Mesothelial cell of epicardium (in vitro differentiated cells): Measurements from ENCODE around the gene MRPS25. TPM values are rescaled to one million over a fixed set of nuclear protein-coding genes. Genes with fewer than 3 reads are reported as not detected.

ENCODE experiments used
- DNase-seq, 2 experiments: peaks; one replicate each; pipeline ENCODE4 v3.0.0; 2021; ENCODE audit warnings: low spot score in 2 of 2; ENCODE audit not compliant: unreplicated experiment in 2 of 2
- H3K27ac Mint-ChIP-seq: 2 replicates; pipeline ENCODE4 v1.8.0; 2021; ENCODE audit warnings: mixed read lengths
- H3K27me3 Mint-ChIP-seq: 2 replicates; pipeline ENCODE4 v1.8.0; 2021; ENCODE audit warnings: low read depth, mixed read lengths
- H3K36me3 Mint-ChIP-seq: 2 replicates; pipeline ENCODE4 v1.8.0; 2021; ENCODE audit warnings: mixed read lengths
- H3K4me1 Mint-ChIP-seq: 2 replicates; pipeline ENCODE4 v1.8.0; 2021; ENCODE audit warnings: mixed read lengths
- H3K4me3 Mint-ChIP-seq: 2 replicates; pipeline ENCODE4 v1.8.0; 2021; ENCODE audit warnings: mild to moderate bottlenecking, moderate library complexity, mixed read lengths
- H3K9me3 Mint-ChIP-seq: 2 replicates; pipeline ENCODE4 v1.8.0; 2021; ENCODE audit warnings: mixed read lengths
- total RNA-seq: library from RNA; stranded (reverse); gene quantifications from 3 replicates; pipeline ENCODE4 v1.2.1, GENCODE V29; 2021
- TF ChIP-seq, protein P1 (sequence below): fragments of 200-600 bp; sonication (generic); IDR thresholded peaks from one replicate; pipeline ENCODE4 v1.5.0; 2021; ENCODE audit warnings: antibody characterized with exemption; ENCODE audit not compliant: unreplicated experiment

The MRPS25 gene
- total RNA-seq, 1 donor from 2014 or later: 70.4 TPM

DNA sequence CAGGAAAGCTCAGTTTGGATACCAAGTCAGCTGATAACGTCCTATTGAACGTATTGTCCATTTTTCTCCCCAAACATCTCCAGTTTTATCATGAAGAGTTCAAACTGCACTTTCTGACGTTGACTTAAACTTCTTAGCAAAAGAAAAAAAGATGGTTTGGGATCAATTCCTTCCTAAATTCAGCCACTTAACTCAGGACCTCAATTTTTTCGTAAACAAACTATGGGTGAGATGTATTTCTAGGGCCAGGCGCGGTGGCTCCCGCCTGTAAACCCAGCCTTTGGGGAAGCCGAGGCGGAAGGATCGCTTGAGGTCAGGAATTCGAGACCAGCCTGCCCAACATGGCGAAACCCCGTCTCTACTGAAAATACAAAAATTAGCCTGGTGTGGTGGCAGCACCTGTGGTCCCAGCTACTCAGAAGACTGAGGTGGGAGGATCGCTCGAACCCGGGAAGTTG is 464 bp upstream of the MRPS25 start:
- DNase-seq: no peak
- Mint-ChIP-seq H3K36me3 (peaks cover 9% of the 10 kb centered on the region), H3K4me1 (peaks cover 19% of the 10 kb centered on the region), H3K27ac (no peak overlapping the region), H3K27me3 (no peaks in the 10 kb centered on the region), H3K4me3 (peak overlapping the region; percentile 98), H3K9me3 (no peaks in the 10 kb centered on the region)
- TF ChIP-seq, protein P1, sequence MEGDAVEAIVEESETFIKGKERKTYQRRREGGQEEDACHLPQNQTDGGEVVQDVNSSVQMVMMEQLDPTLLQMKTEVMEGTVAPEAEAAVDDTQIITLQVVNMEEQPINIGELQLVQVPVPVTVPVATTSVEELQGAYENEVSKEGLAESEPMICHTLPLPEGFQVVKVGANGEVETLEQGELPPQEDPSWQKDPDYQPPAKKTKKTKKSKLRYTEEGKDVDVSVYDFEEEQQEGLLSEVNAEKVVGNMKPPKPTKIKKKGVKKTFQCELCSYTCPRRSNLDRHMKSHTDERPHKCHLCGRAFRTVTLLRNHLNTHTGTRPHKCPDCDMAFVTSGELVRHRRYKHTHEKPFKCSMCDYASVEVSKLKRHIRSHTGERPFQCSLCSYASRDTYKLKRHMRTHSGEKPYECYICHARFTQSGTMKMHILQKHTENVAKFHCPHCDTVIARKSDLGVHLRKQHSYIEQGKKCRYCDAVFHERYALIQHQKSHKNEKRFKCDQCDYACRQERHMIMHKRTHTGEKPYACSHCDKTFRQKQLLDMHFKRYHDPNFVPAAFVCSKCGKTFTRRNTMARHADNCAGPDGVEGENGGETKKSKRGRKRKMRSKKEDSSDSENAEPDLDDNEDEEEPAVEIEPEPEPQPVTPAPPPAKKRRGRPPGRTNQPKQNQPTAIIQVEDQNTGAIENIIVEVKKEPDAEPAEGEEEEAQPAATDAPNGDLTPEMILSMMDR: no peak

DNA sequence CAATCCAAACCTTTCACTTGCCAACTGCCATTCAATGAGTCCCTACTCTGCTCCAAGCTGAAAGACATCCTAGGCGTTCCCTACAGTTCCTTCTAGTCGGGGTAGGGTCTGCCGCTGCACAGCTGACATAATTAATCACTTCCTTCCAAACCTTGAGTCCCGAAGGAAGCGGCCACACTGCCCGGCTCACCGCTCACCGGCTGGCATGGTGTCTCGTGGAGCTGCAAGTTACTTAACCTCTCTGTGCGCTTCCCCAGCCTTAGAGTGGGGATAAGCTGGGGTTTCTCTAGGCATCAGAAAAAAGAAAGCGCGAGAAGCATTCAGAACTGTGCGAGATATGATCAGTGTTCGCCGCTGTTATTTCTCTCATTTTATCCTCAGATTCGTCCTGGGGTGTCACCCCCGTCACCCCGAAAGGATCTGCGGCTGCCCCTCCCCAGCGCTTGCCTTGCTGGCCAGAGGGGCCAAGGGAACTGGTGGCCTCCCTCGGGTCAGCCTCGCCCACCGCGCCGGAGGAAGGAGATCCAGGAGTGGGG is 748 bp downstream of the MRPS25 start:
- TF ChIP-seq, protein P1: no peak
- Mint-ChIP-seq H3K9me3 (no peaks in the 10 kb centered on the region), H3K27ac (peak overlapping the region; percentile 71), H3K4me1 (peaks cover 19% of the 10 kb centered on the region), H3K4me3 (peak overlapping the region; percentile 98), H3K36me3 (peaks cover 14% of the 10 kb centered on the region), H3K27me3 (no peaks in the 10 kb centered on the region)
- DNase-seq: no peak

DNA sequence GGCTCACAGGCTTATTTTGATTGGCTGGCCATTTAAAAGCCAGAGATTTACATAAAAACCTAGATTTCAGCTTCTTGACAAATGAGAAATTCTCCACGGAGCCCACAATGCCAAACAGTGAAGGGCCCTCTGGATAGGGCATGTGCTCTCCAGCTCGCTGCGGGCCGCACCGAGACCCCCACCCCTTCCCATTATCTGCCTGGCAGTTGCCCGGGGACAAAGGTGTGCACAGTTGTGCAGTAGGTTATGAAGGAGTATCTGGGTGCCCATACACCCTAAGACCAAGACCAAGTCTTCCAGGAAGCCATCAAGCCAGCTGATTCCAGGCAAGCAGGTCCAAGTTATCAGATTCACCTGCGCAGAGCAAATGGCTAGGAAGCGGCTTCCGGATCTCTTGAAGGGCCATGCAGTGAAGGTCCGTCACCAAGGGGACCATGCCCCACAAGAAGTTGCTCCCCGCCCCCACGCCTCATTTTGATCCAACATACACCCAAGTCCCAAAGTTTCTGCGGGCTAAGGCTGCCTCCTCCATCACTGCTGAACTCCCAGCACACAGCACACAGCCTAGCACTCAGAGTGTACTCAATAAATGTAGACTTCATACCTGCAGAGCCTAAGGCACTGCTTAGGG is 1.3 kb downstream of the MRPS25 start:
- TF ChIP-seq, protein P1: no peak

DNA sequence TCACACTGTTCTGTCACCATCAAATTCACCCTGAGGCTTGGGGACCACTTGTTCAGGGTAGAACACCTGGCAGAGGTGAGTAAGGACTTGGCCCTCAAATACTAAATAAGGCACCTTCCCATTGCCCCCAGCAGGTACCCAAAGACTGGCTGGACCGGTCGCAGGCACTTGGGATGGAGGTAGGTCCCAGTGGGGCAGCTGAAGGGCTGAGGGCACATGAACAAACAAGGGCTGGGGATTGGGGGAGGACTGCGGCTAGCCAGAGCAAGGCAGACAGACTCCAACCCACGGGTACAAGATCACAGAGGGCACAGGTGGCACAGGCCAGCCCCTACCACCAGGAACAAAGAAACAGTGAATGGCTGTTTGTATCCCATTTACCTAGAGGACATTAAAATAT is 1.9 kb downstream of the MRPS25 start:
- Mint-ChIP-seq H3K4me1 (peaks cover 19% of the 10 kb centered on the region), H3K27me3 (no peaks in the 10 kb centered on the region), H3K9me3 (no peaks in the 10 kb centered on the region), H3K27ac (no peak overlapping the region), H3K36me3 (peaks cover 21% of the 10 kb centered on the region), H3K4me3 (peak overlapping the region; percentile 98)
- TF ChIP-seq, protein P1: no peak
- no peak for DNase-seq

More for the DNA sequence above, 1.3 kb downstream of the MRPS25 start:
- Mint-ChIP-seq H3K36me3 (peaks cover 16% of the 10 kb centered on the region), H3K27me3 (no peaks in the 10 kb centered on the region), H3K9me3 (no peaks in the 10 kb centered on the region), H3K27ac (peak overlapping the region; percentile 30), H3K4me1 (peaks cover 19% of the 10 kb centered on the region), H3K4me3 (peak overlapping the region; percentile 98)
- DNase-seq: no peak

DNA sequence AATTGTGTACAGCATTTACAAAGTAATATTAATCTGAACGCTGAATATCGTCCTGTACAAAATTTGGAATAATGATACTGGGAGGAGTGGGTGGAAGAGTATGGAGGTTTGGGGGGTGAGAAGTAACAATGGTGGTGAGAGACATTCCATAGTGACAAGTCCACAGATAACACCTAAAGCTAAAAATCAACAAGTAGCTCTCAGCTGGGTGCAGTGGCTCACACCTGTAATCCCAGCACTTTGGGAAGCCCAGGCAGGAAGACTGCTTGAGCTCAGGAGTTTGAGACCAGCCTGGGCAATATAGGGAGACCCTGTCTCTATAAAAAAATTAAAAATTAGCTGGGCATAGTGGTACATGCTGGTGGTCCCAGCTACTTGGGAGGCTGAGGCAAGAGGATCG is 5.1 kb downstream of the MRPS25 start:
- H3K36me3 Mint-ChIP-seq: peaks cover 24% of the 10 kb centered on the region
- H3K27ac Mint-ChIP-seq: peak overlapping the region; percentile 61
- no peak overlapping the region for H3K4me3 Mint-ChIP-seq
- TF ChIP-seq, protein P1: no peak
- peaks cover 15% of the 10 kb centered on the region for H3K4me1 Mint-ChIP-seq
- no peak for DNase-seq
- H3K9me3 Mint-ChIP-seq: no peaks in the 10 kb centered on the region
- H3K27me3 Mint-ChIP-seq: no peaks in the 10 kb centered on the region
